ENCODE measurements around the gene EFCAB12.
A peak's percentile ranks its signal among the peaks of the same experiment; 100 is the strongest.

DNA sequence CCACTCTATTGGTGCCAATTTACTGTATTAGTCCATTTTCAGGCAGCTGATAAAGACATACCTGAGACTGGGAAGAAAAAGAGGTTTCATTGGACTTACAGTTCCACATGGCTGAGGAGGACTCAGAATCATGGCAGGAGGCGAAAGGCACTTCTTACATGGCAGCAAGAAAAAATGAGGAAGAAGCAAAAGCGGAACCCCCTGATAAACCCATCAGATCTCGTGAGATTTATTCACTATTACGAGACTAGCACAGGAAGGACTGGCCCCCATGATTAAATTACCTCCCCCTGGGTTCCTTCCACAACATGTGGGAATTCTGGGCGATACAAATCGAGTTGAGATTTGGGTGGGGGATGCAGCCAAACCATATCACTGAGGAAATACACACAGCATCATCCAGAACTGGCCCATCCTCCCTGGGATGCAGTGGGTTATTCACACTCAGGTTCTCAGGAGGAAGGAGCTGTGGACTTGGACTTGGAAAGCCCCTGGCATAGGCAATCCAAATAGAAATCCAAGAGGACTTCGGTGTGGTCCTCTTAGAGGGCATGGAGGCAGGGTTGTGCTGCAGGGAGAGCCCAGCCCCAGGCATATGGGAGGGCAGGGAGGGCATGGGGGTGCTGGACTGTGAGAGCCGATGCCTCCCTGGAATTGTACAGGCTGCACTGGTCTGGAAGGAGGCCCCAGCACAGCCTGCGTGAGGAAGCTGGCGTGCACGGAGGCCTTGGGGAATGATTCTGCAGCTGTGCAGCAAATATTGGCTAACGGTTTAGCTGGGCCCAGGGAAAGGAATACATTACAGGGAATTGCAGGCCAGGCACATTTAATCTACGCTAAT lies 62.9 kb downstream of the EFCAB12 start:
- TF ChIP-seq, protein P1, sequence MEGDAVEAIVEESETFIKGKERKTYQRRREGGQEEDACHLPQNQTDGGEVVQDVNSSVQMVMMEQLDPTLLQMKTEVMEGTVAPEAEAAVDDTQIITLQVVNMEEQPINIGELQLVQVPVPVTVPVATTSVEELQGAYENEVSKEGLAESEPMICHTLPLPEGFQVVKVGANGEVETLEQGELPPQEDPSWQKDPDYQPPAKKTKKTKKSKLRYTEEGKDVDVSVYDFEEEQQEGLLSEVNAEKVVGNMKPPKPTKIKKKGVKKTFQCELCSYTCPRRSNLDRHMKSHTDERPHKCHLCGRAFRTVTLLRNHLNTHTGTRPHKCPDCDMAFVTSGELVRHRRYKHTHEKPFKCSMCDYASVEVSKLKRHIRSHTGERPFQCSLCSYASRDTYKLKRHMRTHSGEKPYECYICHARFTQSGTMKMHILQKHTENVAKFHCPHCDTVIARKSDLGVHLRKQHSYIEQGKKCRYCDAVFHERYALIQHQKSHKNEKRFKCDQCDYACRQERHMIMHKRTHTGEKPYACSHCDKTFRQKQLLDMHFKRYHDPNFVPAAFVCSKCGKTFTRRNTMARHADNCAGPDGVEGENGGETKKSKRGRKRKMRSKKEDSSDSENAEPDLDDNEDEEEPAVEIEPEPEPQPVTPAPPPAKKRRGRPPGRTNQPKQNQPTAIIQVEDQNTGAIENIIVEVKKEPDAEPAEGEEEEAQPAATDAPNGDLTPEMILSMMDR (IDR thresholded peaks at IDR 0.05; ENCODE audit: insufficient read depth, low read length) = no peak
- no peak for TF ChIP-seq GABPA (IDR thresholded peaks at IDR 0.05; ENCODE audit: low read depth)
- TF ChIP-seq, protein P2, sequence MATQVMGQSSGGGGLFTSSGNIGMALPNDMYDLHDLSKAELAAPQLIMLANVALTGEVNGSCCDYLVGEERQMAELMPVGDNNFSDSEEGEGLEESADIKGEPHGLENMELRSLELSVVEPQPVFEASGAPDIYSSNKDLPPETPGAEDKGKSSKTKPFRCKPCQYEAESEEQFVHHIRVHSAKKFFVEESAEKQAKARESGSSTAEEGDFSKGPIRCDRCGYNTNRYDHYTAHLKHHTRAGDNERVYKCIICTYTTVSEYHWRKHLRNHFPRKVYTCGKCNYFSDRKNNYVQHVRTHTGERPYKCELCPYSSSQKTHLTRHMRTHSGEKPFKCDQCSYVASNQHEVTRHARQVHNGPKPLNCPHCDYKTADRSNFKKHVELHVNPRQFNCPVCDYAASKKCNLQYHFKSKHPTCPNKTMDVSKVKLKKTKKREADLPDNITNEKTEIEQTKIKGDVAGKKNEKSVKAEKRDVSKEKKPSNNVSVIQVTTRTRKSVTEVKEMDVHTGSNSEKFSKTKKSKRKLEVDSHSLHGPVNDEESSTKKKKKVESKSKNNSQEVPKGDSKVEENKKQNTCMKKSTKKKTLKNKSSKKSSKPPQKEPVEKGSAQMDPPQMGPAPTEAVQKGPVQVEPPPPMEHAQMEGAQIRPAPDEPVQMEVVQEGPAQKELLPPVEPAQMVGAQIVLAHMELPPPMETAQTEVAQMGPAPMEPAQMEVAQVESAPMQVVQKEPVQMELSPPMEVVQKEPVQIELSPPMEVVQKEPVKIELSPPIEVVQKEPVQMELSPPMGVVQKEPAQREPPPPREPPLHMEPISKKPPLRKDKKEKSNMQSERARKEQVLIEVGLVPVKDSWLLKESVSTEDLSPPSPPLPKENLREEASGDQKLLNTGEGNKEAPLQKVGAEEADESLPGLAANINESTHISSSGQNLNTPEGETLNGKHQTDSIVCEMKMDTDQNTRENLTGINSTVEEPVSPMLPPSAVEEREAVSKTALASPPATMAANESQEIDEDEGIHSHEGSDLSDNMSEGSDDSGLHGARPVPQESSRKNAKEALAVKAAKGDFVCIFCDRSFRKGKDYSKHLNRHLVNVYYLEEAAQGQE (IDR thresholded peaks at IDR 0.05; ENCODE audit: insufficient replicate concordance, low read depth) = no peak
- TF ChIP-seq POLR2AphosphoS5 (IDR thresholded peaks at IDR 0.05; ENCODE audit: low read depth) = peak; percentile 44; the same call in 1 of the 2 replicates
- TF ChIP-seq SPI1 (IDR thresholded peaks at IDR 0.05; ENCODE audit: borderline replicate concordance, low read depth) = peak; percentile 96
